Ammon's horn (tissue), 1 donor: ENCODE measurements around the gene NELL1.
A peak's percentile ranks its signal among the peaks of the same experiment; 100 is the strongest.

Experiments used
- DNase-seq: peaks from one replicate; pipeline ENCODE4 v3.0.0-alpha.2; 2016; ENCODE audit warnings: low spot score

The NELL1 gene

GRCh38 chr11:21489416-21490115 is 820.2 kb downstream of the NELL1 start:
- no peak for DNase-seq

GRCh38 chr11:21492931-21493330 is 823.5 kb downstream of the NELL1 start:
- DNase-seq = no peak

GRCh38 chr11:21494946-21495345 is 825.6 kb downstream of the NELL1 start:
- no peak for DNase-seq

GRCh38 chr11:21495879-21496278 is 826.5 kb downstream of the NELL1 start:
- DNase-seq = no peak

- no peak for DNase-seq
Observed at GRCh38 chr11:21501245-21501644, 831.9 kb downstream of the NELL1 start.

- no peak for DNase-seq
Observed at GRCh38 chr11:21505070-21505469, 835.7 kb downstream of the NELL1 start.

- peak; percentile 32 for DNase-seq
Observed at GRCh38 chr11:21511835-21512440, 842.6 kb downstream of the NELL1 start.

- peak; percentile 12 for DNase-seq
Observed at GRCh38 chr11:21514316-21514715, 844.9 kb downstream of the NELL1 start.

GRCh38 chr11:21520244-21520643 is 850.9 kb downstream of the NELL1 start:
- no peak for DNase-seq

GRCh38 chr11:21529187-21529586 is 859.8 kb downstream of the NELL1 start:
- DNase-seq = no peak

GRCh38 chr11:21534288-21534687 is 864.9 kb downstream of the NELL1 start:
- DNase-seq = no peak

- no peak for DNase-seq
Observed at GRCh38 chr11:21537980-21538379, 868.6 kb downstream of the NELL1 start.

GRCh38 chr11:21541187-21541751 is 871.9 kb downstream of the NELL1 start:
- no peak for DNase-seq

GRCh38 chr11:21543901-21544300 is 874.5 kb downstream of the NELL1 start:
- no peak for DNase-seq

- DNase-seq = no peak
Observed at GRCh38 chr11:21545699-21546098, 876.3 kb downstream of the NELL1 start.

GRCh38 chr11:21546703-21547102 is 877.3 kb downstream of the NELL1 start:
- no peak for DNase-seq

- no peak for DNase-seq
Observed at GRCh38 chr11:21552911-21553310, 883.5 kb downstream of the NELL1 start.

GRCh38 chr11:21553795-21554194 is 884.4 kb downstream of the NELL1 start:
- DNase-seq = no peak

- DNase-seq = no peak
Observed at GRCh38 chr11:21554284-21554683, 884.9 kb downstream of the NELL1 start.

- no peak for DNase-seq
Observed at GRCh38 chr11:21556926-21557325, 887.5 kb downstream of the NELL1 start.

- DNase-seq = no peak
Observed at GRCh38 chr11:21560466-21560975, 891.1 kb downstream of the NELL1 start.

GRCh38 chr11:21561581-21561980 is 892.2 kb downstream of the NELL1 start:
- DNase-seq = no peak

- DNase-seq = no peak
Observed at GRCh38 chr11:21564095-21564494, 894.7 kb downstream of the NELL1 start.
